Fibroblast of peridontal ligament (primary cell): ENCODE results near the gene CNNM3.
"Not testable (repeated sequence)": the region's sequence is repeated elsewhere in the genome, so short reads cannot be mapped to it uniquely, and the experiment has no call there.

ENCODE experiments used
- DNase-seq: peaks from one replicate; pipeline ENCODE4 v3.0.0-alpha.2; 2010; ENCODE audit errors: extremely low read depth

CNNM3 gene

DNA sequence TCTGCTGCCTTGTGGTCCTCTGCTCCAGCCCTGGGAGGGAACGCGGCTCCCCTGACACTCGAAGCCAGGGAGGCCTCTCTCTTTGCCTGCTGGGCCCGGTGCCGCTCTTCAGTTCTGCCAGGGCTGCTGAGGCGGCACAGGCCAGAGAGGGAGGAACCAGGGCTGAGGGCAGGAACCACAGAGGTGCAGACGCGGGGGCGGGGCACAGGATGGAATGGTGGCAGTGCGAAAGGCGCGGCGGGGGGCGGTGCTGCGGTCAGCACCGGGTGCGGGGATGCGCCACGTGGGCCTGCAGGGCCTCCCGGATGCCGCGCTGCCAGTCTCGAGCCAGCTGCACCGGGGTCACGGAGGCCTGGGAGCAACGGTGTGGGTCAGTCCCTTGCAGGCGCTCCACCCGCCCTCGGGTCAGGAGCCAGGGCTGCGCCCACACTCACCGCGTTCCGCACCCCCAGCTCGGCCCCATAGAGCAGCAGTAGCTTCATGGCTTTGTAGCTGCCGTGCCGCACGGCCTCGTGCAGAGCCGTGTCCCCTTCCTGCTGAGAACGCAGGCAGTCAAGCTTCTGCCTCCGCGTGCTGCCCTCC is 23.3 kb downstream of the CNNM3 start:
- no peak for DNase-seq

DNA sequence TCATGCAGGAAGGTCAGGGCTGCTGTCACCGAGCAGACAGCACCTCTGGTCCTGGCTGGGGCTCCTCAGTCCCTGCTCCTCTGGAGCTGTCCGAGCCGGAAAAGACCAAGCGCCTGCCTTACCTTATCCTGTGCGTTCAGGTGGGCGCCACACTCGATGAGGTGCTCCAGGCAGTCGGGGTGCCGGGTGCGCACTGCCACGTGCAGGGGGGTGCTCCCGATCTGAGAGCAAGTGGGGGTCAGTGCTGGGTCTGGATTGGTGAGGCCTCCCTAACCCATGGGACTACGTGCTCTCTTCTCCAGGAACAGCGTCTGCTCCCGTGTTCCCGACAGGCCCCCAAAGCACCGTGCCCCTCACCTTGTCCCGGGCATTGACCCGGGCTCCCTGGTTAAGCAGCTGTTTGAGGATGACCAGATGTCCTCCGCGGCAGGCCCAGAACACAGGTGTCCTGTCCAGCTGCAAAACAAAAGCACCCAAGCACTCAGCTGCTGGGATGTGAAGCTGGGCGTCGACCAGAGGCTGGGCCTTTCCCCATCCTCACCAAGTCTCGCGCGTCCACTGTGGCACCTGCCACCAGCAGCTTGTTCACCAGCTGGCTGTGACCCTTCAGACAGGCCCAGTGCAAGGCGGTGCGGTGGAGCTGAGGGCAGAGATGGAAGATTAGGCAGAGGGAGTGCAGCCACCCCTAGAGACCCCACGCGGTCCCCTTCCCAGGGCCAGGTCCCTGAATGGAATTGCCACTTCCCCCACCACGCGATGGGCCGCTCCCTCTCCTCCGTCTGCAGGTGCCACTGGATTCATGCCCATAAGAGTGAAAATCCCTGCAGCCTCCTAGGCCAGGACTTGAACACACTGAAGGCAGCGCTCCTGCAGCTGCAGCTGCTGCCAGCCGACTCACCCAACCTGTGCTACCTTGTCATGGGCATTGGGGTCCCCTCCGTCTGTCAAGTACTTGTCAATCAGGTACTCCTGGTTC is 24.1 kb downstream of the CNNM3 start:
- DNase-seq, result no peak

DNA sequence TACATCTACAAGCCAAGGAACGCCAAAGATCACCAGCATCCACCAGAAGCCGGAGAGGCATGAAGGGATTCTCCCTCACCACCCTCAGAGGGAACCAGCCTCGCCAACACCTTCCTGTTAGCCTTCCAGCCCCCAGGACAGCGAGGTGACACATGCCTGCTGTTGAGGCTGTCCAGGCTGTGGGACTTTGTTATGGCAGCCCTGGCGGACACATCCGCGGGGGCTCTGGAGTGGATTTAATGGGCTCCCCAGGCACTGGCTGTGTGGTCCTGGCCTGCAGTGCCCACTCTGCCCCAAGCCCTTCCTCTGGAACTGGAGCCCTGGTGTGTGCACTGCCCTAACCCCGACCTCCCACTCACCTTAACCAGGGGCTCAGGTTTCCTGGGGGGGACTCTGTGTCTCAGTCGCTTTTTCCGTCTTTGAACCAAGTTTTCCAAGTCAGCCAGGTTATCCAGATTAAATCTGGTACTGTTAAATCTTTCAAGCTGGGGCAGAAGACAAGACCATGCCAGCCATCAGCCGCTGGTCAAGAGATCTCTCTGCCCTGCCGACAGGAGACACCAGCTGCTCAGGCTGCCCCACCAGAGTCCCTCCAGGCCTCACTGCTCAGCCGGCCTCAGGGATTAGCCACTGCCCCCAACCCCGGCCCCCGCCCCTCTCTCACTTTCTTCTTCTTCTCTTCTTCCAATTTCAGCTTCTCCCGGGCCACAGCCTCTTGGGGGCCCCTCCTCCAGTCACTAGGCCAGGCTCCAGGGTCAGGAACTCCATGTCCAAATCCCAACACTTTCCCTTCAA is 25.8 kb downstream of the CNNM3 start:
- no peak for DNase-seq

DNA sequence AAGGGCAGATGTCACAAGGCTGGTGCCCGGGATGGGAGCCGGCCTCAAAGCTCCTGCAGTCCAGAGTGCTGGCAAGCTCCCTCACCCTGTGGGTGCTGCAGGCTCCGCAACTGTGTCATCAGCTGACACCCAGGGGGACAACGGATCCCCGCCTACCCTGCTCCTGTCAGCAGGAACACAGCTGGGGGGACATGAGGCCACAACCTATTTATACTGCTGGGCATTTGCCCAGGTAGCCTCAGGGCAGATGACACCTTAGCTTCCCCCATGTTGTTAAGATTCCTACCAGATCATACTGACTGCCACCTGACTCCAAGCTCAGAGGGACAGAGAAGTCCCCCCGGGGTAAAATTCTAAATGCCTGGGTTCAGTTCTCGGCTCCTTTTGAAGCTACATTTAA is 26.5 kb downstream of the CNNM3 start:
- no peak for DNase-seq

DNA sequence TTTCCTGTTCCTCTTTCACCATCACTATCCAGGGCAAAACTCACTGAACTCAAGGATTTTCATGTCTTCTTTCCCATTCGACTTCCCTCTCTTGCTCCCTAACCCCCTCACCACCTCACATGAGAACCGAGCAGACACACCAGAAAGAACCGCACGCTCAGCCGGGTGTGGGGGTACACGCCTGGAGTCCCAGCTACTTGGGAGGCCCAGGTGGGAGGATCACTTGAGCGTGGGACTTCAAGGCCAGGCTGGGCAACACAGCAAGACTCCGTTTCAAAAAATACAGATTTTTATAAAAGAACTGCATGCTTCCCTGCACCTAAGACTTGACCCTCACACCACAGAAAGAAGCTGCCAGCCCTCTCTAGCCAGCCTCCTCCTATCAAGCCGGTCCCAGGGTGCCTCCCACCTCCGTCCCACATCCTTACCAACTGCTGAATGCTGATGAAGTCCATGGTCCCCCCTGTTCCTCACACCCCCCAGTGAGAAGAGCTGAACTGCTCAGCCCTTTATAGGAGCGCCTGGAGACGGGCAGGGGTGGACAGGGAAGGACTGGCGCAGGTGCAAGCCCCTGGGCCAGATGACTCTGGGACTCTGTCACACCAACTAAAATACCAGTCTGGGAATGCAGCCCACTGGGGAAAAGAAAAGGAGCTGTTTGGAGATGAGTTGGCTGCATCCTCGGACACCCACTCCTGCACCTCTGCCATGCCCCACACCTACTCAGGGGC is 27.6 kb downstream of the CNNM3 start, which contains the start of gene ANKRD23:
Gene ANKRD23, minus strand, starts transcription at position 484 of the 731 bp plus-strand sequence. Its CDS starts 29 bp downstream, at position 455.
- no peak for DNase-seq

DNA sequence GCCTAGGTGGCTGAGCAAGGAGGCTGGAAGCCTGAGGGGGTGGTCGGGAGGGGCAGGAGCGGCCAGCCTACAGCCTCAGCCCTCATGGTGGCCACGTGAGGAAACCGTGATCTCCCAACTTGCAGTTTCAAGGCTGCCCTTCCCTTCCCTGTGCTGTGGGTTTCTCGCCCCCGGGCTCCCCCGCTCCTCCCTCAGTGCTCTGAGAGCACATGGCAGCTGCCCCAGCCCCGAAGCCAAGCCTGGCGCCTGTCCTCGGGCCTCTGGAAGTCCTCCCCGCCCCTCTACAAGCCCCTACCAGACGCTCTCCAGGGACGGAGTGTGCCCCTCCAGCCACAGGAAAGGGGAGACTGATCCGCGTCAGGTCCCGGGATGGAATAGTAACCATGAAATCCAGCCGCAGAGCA is 28.3 kb downstream of the CNNM3 start:
- no peak for DNase-seq

DNA sequence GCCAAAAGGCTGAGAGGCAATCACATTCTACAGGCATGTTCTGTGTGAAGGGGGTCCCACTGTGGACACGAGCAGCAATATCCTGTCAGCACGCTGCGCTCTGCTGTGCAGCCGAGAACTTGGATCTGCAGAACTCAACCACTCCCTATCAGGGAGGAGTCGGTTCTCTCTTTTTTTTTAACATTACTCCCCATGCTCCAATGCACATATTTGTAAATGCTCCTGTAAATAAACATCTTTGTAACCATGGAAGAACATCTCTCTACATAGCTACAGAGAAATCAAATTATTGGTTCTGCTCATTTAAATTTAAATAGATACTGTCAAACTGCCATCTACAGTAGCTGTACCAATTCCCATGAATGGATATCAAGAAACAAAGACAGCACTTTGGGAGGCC is 30.8 kb downstream of the CNNM3 start:
- DNase-seq, result no peak

DNA sequence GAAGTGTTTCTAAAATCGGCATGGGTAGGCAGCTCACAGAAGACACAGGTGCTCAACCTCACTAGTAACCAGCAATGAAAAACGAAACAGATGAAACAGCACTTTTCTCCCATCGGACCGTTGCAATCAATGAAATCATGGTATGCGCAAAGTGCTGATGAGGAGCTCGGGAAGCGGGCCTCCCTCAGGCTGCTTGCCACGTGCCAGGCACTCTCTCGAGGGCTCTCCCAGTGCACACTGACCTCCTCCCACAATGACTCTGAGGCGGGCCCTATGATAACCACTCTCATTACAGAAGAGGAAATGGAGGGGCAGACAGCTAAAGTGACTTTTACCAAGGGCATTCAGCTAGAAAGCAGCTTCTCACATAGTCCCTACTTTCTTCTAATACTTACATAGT is 31.5 kb downstream of the CNNM3 start:
- no peak for DNase-seq

DNA sequence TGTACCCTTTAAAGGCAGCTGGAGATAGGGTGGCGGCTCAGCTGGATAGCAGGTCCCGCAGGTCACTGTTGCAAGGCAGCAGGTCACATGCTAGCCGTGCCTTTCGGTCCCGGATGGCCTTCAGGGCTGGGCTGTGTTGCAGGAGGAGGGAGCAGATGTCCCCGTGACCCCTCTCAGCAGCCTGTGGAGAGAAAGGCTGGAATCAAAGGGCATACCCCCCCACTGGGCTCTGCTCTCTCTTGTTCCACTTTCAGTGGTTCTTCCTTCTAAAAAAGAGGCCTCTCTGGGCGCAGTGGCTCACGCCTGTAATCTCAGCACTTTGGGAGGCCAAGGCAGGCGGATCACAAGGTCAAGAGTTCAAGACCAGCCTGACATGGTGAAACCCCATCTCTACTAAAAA is 32.2 kb downstream of the CNNM3 start:
- DNase-seq, result no peak

DNA sequence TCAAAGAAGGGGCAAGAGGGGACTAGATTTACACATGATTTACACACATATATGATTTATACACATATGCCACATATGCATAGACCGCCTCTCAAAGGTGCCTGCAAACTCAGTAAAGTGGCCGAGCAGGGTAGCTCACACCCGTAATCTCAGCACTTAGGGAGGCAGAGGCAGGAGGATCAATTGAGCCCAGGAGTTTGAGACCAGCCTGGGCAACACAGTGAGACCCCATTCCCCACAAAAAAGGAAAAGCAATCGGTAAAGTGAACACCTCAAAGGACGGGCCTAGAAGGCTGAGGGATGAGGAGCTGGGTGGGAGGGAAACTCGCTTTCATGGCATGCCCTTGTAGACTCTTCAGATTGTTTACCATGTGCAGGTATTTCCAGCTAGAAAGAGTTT is 36.6 kb downstream of the CNNM3 start:
- no peak for DNase-seq

DNA sequence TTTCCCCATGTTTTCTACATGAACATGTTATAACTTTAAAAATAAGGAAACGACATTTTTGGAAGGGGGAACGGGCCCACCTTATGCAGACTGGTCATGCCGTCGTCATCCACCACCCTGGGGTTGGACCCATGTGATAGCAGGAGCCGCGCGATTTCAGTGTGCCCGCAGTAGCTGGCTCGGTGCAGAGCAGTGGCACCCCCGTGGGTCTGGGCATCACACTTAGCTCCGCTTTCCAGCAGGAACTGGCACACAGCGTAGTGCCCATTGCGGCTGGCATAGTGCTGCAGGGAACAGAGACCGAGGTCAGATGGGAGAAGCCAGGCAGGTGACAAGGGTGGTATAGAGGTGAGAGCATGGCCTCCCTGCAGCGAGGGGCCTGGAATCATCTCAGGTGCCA is 37.3 kb downstream of the CNNM3 start:
- no peak for DNase-seq

DNA sequence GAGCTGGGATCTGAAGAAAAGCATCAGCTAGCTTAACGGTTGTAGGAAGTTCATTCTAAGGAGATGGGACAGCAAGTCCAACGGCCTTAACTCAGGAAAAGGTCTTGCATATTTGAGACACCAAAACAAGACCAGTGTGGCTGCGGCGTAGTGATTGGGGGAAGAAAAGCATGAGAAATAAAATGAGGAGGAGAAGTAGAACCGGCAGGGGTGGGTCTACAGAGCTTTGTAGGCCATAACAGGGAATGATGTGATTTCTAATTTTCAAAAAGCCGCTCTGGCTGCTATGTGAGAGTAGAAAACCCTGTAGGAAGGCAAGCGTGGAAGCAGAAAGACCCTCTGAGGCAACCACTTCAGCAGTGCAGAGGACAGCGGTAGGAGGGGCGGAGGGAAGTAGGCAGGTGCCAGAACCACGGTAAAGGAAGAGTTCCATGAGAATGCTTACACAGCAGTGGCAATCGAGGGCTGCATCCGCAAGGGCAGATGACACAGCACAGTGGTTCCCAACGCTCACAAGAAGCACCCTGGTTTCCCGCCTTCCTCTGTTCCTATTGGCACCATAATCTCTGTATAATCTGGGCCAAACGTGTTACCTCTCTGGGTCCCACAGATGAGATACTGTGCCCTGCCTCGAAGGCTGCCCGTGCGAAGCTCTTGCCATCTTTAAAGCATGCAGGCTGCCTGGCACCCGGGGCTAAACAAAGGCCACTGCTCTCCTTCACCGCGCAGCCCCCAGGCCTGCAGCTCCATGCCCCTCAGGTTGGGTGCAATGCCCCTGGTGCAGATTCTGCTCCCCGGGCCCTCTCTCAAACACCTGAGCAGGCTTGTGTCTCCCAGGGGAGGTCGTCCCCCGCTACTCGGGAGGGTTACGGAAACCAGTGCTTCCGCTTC is 41.0 kb downstream of the CNNM3 start:
- peak; percentile 13 for DNase-seq

DNA sequence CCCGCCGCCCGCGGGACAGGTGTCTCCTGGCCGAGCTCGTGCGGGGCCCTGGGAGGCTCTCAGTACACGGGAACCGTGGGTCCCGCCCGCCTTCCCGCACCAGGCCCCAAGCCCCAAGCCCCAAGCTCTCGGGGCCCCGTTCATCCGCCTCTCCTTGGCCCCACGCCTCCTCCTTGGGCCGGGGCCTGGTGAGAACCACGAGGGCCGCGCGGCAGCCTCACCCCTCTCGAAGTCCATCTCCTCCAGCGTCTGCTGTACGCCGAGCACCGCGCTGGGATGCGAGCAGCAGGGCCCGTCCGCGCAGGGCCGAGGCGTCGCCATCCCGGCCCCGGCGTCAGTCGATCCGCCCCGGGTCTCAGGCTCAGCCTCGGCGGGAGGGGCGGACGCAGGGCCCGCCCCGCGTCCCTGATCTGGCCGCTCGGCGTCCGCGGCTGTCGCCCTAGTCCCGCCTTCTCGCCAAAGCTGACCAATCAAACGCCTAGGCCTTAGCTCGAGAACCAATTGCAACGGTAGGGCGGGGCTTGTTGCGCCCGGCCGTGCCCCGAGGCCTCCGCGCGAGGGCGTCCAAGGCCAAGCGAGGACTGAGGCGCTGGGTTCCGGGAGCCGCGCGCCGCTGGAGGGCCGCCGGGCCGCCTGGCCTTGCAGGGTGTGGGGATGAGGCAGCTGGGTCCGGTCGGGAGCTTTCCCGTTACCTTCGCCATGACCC is 41.8 kb downstream of the CNNM3 start, which contains the start of gene ANKRD39:
Gene ANKRD39, minus strand, starts transcription at position 350 of the 706 bp plus-strand sequence. Its CDS starts 29 bp downstream, at position 321.
- DNase-seq, result peak; percentile 98

DNA sequence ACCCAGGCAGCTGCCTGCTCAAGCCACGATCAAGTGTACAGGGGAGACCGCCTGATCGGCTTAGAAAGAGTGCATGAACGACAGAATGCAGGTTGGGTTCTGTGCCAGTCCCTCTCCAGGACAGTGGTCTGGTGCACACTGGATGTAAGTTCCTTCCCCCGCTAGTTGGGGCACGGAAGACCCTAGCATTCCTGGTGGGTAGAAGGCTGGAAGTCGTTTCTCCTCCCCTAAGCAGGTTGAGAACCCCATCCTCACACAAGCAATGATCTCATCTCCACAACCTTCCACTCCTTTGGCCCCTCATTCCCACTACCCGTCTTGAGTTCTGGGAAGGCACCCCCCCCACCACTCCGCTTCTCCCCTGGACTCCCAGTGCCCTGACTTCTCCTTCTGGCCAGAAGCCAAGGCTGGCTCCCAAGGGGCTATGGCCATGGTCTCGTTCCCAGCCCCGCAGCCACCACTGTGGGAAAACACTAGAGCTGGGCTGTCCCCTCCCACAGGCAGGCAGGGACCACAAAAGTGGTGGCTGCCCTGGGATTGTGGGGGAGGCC is 43.1 kb downstream of the CNNM3 start:
- no peak for DNase-seq

DNA sequence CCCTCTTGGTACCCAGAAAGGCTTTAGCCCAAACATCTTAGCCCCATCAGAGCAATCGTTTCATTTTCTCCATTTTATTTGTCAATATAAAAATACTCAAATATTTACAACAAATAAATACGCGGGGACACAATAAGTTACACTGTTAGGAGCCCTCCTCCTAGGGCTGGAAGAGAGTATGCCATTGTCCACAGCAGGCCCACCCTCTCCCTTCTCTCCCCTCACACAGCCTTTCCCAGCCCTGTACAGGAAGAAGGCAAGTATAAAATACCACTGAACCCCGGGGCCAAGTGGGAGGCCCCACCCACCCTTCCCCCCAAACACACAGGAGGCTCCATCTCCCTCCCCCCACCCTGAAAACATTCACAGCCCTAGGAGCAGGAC is 43.6 kb downstream of the CNNM3 start:
- no peak for DNase-seq

DNA sequence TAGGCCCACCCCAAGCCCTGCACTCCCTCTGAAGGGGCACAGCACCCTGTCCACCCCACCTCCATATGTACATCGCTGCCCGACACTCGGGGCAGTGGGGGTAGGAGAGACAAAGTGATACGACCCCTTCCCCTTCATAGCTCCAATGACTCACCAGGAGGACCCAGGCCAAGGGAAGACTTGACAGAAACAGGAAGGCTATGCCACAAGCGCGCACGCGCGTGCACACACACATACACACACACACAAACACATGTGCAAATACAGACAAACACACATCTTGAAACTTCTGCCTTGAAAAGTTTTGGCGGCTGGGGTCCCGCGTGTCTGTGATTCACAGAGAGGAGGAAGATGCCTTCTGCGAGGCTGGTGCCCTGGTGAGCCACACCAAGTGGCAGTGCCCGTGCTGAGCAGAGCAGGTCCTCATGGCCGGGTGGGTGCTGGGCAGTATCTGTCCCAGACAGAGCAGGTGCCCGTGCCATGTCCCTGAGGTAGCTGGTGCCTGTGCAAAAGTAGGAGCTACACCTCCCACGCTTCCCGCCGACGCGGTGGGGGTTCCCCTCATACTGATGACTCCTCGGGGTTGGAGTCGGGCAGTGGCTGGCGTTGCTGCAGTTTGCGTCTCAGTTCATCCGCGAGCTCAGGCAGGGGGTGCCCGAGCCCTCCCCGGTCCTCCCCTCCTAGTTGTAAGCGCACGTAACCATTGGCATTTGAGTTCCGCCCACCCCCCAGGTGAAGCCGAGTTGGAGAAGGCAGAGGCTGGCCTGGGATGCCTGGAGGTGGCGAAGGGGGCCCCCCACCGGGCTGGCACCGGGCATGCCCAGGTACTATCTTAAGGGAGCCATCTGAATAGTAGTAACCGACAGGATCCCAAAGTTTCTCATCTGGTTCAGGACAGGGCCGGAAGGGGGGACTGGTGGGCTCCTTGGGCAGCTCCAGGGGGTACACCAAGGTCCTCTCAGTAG is 44.3 kb downstream of the CNNM3 start:
- no peak for DNase-seq

DNA sequence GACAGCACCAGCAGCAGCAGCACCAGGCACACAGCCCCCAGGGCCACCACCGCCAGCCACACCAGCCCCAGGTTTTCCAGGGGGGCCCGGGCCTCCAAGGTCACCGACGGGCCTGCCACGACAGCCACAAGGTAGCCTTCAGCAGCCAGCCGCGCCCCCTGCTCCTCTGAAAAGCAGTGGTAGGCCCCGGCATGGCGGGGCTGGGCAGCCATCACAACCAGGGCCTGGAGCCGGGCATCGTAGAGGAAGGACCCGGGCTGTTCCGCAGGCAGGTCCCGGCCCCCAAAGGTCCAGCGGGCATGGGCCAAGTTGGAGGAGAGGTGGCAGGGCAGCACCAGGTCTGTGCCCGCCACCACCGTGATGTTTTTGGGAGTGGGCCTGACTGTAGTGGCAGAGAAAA is 45.0 kb downstream of the CNNM3 start:
- DNase-seq, result no peak

DNA sequence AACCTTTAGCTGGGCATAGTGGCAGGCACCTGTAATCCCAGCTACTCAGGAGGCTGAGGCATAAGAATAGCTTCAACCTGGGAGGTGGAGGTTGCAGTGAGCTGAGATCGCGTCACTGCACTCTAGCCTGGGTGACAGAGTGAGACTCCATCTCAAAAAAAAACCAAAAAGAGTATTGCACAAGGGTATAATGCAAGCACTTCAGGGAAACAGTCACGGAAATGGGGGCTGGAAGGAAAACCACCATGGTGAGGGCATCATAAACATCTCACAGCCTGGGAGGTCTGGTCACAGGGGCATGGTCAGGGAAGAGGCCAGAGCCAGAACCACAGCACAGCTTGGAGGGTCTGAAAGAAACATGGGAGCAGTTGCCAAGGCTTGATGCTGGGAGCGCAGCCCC is 47.0 kb downstream of the CNNM3 start:
- DNase-seq, result not testable (repeated sequence)
